ENCODE results near the gene CD274. TPM values are rescaled to one million over a fixed set of nuclear protein-coding genes. Genes with fewer than 3 reads are reported as not detected.
A peak's percentile ranks its signal among the peaks of the same experiment; 100 is the strongest.

The CD274 gene
- total and polyA plus RNA-seq, 2 experiments from 2014 or later: not detected

GRCh38 chr9:5435912-5436311, 14.4 kb upstream of the CD274 start:
- peaks cover 53% of the 10 kb centered on the region for H3K36me3 Mint-ChIP-seq (ENCODE audit: low read depth)
- H3K79me2 ChIP-seq (replicated peaks; ENCODE audit: insufficient read depth): no peaks in the 10 kb centered on the region; the same call in 1 of the 2 replicates
- H3K27me3 Mint-ChIP-seq (ENCODE audit: insufficient read depth, low read depth, poor library complexity): peaks cover 5% of the 10 kb centered on the region
- no peaks in the 10 kb centered on the region for H4K20me1 ChIP-seq (replicated peaks; ENCODE audit: insufficient read depth)
- 0 out of 2 replicates have a peak, but pooled peaks cover 3% of the 10 kb centered on the region for H3F3A ChIP-seq (replicated peaks; ENCODE audit: low read depth)
- peaks cover 41% of the 10 kb centered on the region for H3K9me3 Mint-ChIP-seq
- H3K36me3 ChIP-seq (ENCODE audit: insufficient read depth): peaks cover 7% of the 10 kb centered on the region
- H3K4me3 Mint-ChIP-seq: no peak overlapping the region
- H3K27ac Mint-ChIP-seq: no peak overlapping the region
- no peak overlapping the region for H3K27ac ChIP-seq (ENCODE audit: low read depth)
- peaks cover 18% of the 10 kb centered on the region for H3K4me1 Mint-ChIP-seq
- H3K27me3 ChIP-seq (ENCODE audit: insufficient read depth): no peaks in the 10 kb centered on the region
- DNase-seq (ENCODE audit: low spot score) (no peak), ATAC-seq (no peak)
- H3K4me3 ChIP-seq: no peak overlapping the region
- no peaks in the 10 kb centered on the region for H3K9me2 ChIP-seq (ENCODE audit: insufficient read depth)
- no peak overlapping the region for H2AFZ ChIP-seq
- no peak for TF ChIP-seq EZH2phosphoT487 (IDR thresholded peaks at IDR 0.05; ENCODE audit: unreplicated experiment)
- TF ChIP-seq ZNF331 (CRISPR knock-in tag; IDR thresholded peaks at IDR 0.05; ENCODE audit: low read depth): no peak
- no peak for TF ChIP-seq CREB1 (CRISPR knock-in tag; IDR thresholded peaks at IDR 0.05; ENCODE audit: low read depth)
- no peak overlapping the region for H3K4me2 ChIP-seq
- peaks cover 14% of the 10 kb centered on the region for H3K4me1 ChIP-seq (ENCODE audit: insufficient read depth)

GRCh38 chr9:5436441-5436840, 13.9 kb upstream of the CD274 start:
- H3K4me1 ChIP-seq (ENCODE audit: insufficient read depth): peaks cover 14% of the 10 kb centered on the region
- peaks cover 41% of the 10 kb centered on the region for H3K9me3 Mint-ChIP-seq
- peaks cover 7% of the 10 kb centered on the region for H3K36me3 ChIP-seq (ENCODE audit: insufficient read depth)
- H4K20me1 ChIP-seq (replicated peaks; ENCODE audit: insufficient read depth): no peaks in the 10 kb centered on the region
- peaks cover 5% of the 10 kb centered on the region for H3K27me3 Mint-ChIP-seq (ENCODE audit: insufficient read depth, low read depth, poor library complexity)
- peaks cover 18% of the 10 kb centered on the region for H3K4me1 Mint-ChIP-seq
- peak overlapping the region; percentile 94 for H3K4me3 Mint-ChIP-seq
- H3K36me3 Mint-ChIP-seq (ENCODE audit: low read depth): peaks cover 51% of the 10 kb centered on the region
- TF ChIP-seq EZH2phosphoT487 (IDR thresholded peaks at IDR 0.05; ENCODE audit: unreplicated experiment) (no peak), REST (IDR thresholded peaks at IDR 0.05; ENCODE audit: unreplicated experiment) (no peak), CREB1 (CRISPR knock-in tag; IDR thresholded peaks at IDR 0.05; ENCODE audit: low read depth) (no peak), POLR2AphosphoS5 (IDR thresholded peaks at IDR 0.05; ENCODE audit: low read depth) (no peak), CTCF (conservative IDR thresholded peaks at IDR 0.05; ENCODE audit: low read depth in 2 of 2) (no peak), ZNF114 (CRISPR knock-in tag; IDR thresholded peaks at IDR 0.05) (no peak), NANOG (IDR thresholded peaks at IDR 0.05; ENCODE audit: borderline replicate concordance) (no peak), STAT1 (IDR thresholded peaks at IDR 0.05; ENCODE audit: unreplicated experiment) (no peak), EZH2 (IDR thresholded peaks at IDR 0.05; ENCODE audit: low read depth, unreplicated experiment) (no peak), ZNF462 (CRISPR knock-in tag; IDR thresholded peaks at IDR 0.05) (no peak)
- H3K9me2 ChIP-seq (ENCODE audit: insufficient read depth): no peaks in the 10 kb centered on the region
- ATAC-seq (no peak), DNase-seq (ENCODE audit: low spot score) (no peak)
- peak overlapping the region; percentile 89 for H3K4me2 ChIP-seq
- no peaks in the 10 kb centered on the region; the same call in 1 of the 2 replicates for H3K79me2 ChIP-seq (replicated peaks; ENCODE audit: insufficient read depth)
- H3K27ac Mint-ChIP-seq: no peak overlapping the region
- H2AFZ ChIP-seq: no peak overlapping the region
- peak overlapping the region; percentile 66 for H3K4me3 ChIP-seq
- H3F3A ChIP-seq (replicated peaks; ENCODE audit: low read depth): 0 out of 2 replicates have a peak, but pooled peaks cover 5% of the 10 kb centered on the region
- no peak overlapping the region for H3K27ac ChIP-seq (ENCODE audit: low read depth)
- no peaks in the 10 kb centered on the region for H3K27me3 ChIP-seq (ENCODE audit: insufficient read depth)
